HT-29 (cell line): ENCODE measurements around the gene TSR2. TPM values are rescaled to one million over a fixed set of nuclear protein-coding genes. Genes with fewer than 3 reads are reported as not detected.
"Not testable (repeated sequence)": the region's sequence is repeated elsewhere in the genome, so short reads cannot be mapped to it uniquely, and the experiment has no call there.

ENCODE experiments used
- DNase-seq: peaks from one replicate; pipeline ENCODE4 v3.0.0-alpha.2; 2015; ENCODE audit warnings: low spot score
- total RNA-seq: library from RNA; depleted of rRNA; stranded (reverse); fragments of >200 nt; shearing (Covaris generic); gene quantifications from 2 replicates; pipeline ENCODE4 v1.2.3, GENCODE V29; 2014; rRNA removed

Gene TSR2
- total RNA-seq, 1 experiment from 2014 or later, result 25.4 TPM

- no peak for DNase-seq
These were observed 34.0 kb downstream of the TSR2 start for GRCh38 chrX:54473993-54474859.

- DNase-seq, result no peak
These were observed 39.2 kb downstream of the TSR2 start for GRCh38 chrX:54479136-54480111.

- no peak for DNase-seq
These were observed 42.8 kb downstream of the TSR2 start for GRCh38 chrX:54482839-54483593.

- DNase-seq, result no peak
These were observed 43.7 kb downstream of the TSR2 start for GRCh38 chrX:54483946-54484345.

- no peak for DNase-seq
These were observed 44.5 kb downstream of the TSR2 start for GRCh38 chrX:54484666-54485065.

- not testable (repeated sequence) for DNase-seq
These were observed 49.6 kb downstream of the TSR2 start for GRCh38 chrX:54489819-54490218.

- no peak for DNase-seq
These were observed 52.1 kb downstream of the TSR2 start for GRCh38 chrX:54492340-54492739.

- no peak for DNase-seq
These were observed 54.2 kb downstream of the TSR2 start for GRCh38 chrX:54494166-54494988.

Other genes starting within 250 kb of the TSR2 start
- gene WNK3, start 82.4 kb upstream of the TSR2 start, total RNA-seq, result not detected in 2 replicates
- gene FGD1, start 55.8 kb downstream of the TSR2 start, total RNA-seq, result 0.13 and 0.18 TPM in 2 replicates
- gene GNL3L, start 89.8 kb downstream of the TSR2 start, total RNA-seq, result 38.6 and 43.2 TPM in 2 replicates